SK-N-MC (cell line): ENCODE results near the gene SEMA6A.

Source experiments
- EZH2 ChIP-seq: fragments of 200-600 bp; sonication (generic); IDR thresholded peaks from one replicate; pipeline ENCODE4 v1.6.1; 2017; ENCODE audit warnings: antibody characterized with exemption
- POLR2AphosphoS5 ChIP-seq: IDR thresholded peaks from 2 replicates; pipeline ENCODE4 v1.6.1; 2012; ENCODE audit warnings: mild to moderate bottlenecking, low read depth, low read length, borderline replicate concordance

GRCh38 chr5:116539222-116539621 is 35.4 kb downstream of the SEMA6A start:
- no peak for TF ChIP-seq POLR2AphosphoS5
- no peak for TF ChIP-seq EZH2
